DOHH2 (cell line): Measurements from ENCODE around the gene FANCC.

ENCODE experiments used
- EZH2phosphoT487 ChIP-seq: fragments of 200-600 bp; sonication (generic); IDR thresholded peaks from 2 replicates; pipeline ENCODE4 v1.6.1; 2017; ENCODE audit warnings: borderline replicate concordance, mild to moderate bottlenecking, antibody characterized with exemption, low read length, moderate library complexity, mixed read lengths
- TF ChIP-seq, protein P1 (sequence below): fragments of 200-600 bp; sonication (generic); IDR thresholded peaks from one replicate; pipeline ENCODE4 v1.5.1; 2014; ENCODE audit warnings: antibody characterized with exemption, mild to moderate bottlenecking, low read depth, low read length; ENCODE audit not compliant: poor library complexity, severe bottlenecking

DNA sequence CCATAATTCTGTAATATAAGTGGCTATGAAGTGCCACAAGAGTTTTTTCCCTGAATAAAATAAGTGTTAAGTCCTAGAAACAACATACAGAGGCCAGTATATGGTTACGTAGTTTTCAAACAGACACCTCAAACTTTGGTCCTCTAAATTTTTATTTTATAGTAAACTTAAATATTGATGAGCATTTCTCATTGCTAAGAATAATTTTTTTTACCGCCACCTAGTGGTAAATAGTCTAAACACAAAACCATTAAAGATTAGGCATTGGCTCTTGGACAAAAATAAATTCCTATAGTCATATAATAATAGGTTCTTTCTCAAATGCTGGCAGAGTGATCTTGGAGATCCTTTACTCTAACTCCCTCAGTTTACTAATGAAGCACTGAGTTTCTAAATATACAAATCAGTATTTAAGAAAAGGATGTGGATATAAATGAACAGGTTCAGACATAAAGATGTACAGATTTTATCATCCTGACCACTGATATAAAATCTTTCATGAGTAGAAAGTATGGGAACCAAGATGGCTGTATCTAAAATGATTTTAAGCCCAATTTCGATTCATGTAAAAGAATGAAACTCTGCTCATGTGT, 136.2 kb downstream of the FANCC start:
- TF ChIP-seq, protein P1, sequence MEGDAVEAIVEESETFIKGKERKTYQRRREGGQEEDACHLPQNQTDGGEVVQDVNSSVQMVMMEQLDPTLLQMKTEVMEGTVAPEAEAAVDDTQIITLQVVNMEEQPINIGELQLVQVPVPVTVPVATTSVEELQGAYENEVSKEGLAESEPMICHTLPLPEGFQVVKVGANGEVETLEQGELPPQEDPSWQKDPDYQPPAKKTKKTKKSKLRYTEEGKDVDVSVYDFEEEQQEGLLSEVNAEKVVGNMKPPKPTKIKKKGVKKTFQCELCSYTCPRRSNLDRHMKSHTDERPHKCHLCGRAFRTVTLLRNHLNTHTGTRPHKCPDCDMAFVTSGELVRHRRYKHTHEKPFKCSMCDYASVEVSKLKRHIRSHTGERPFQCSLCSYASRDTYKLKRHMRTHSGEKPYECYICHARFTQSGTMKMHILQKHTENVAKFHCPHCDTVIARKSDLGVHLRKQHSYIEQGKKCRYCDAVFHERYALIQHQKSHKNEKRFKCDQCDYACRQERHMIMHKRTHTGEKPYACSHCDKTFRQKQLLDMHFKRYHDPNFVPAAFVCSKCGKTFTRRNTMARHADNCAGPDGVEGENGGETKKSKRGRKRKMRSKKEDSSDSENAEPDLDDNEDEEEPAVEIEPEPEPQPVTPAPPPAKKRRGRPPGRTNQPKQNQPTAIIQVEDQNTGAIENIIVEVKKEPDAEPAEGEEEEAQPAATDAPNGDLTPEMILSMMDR = peak; percentile 43
- TF ChIP-seq EZH2phosphoT487 = no peak
